ENCODE data around the gene TP63. TPM values are rescaled to one million over a fixed set of nuclear protein-coding genes. Genes with fewer than 3 reads are reported as not detected.

TP63 gene
- total RNA-seq, 2 donors from 2014 or later, result 1.6 to 2.3 TPM

GRCh38 chr3:189786479-189787064 is 155.4 kb downstream of the TP63 start:
- Mint-ChIP-seq H3K27ac (no peak overlapping the region), H3K4me1 (ENCODE audit: low read depth) (peaks cover 12% of the 10 kb centered on the region), H3K36me3 (ENCODE audit: insufficient read depth in 2 of 2) (no peaks in the 10 kb centered on the region), H3K27me3 (ENCODE audit: low read depth) (peaks cover 35% of the 10 kb centered on the region), H3K9me3 (no peaks in the 10 kb centered on the region), H3K4me3 (no peak overlapping the region)
- ATAC-seq (replicated peaks in 1 of 2) (no peak), DNase-seq (no peak)

GRCh38 chr3:189787191-189787590 is 156.0 kb downstream of the TP63 start:
- Mint-ChIP-seq H3K27ac (no peak overlapping the region), H3K4me1 (ENCODE audit: low read depth) (peaks cover 12% of the 10 kb centered on the region), H3K36me3 (ENCODE audit: insufficient read depth in 2 of 2) (no peaks in the 10 kb centered on the region), H3K27me3 (ENCODE audit: low read depth) (peaks cover 35% of the 10 kb centered on the region), H3K9me3 (no peaks in the 10 kb centered on the region), H3K4me3 (no peak overlapping the region)
- ATAC-seq (replicated peaks in 1 of 2), result no peak
- no peak for DNase-seq

GRCh38 chr3:189787632-189788031 is 156.4 kb downstream of the TP63 start:
- Mint-ChIP-seq H3K9me3 (no peaks in the 10 kb centered on the region), H3K4me1 (ENCODE audit: low read depth) (peaks cover 12% of the 10 kb centered on the region), H3K27ac (no peak overlapping the region), H3K27me3 (ENCODE audit: low read depth) (peaks cover 35% of the 10 kb centered on the region), H3K36me3 (ENCODE audit: insufficient read depth in 2 of 2) (no peaks in the 10 kb centered on the region), H3K4me3 (no peak overlapping the region)
- ATAC-seq (replicated peaks in 1 of 2) (no peak), DNase-seq (no peak)

- H3K36me3 Mint-ChIP-seq (ENCODE audit: insufficient read depth in 2 of 2), result no peaks in the 10 kb centered on the region
- ATAC-seq (replicated peaks in 1 of 2) (no peak), DNase-seq (no peak)
- H3K27ac Mint-ChIP-seq, result no peak overlapping the region
- H3K27me3 Mint-ChIP-seq (ENCODE audit: low read depth), result peaks cover 35% of the 10 kb centered on the region
- peaks cover 16% of the 10 kb centered on the region for H3K4me1 Mint-ChIP-seq (ENCODE audit: low read depth)
- no peaks in the 10 kb centered on the region for H3K9me3 Mint-ChIP-seq
- H3K4me3 Mint-ChIP-seq, result no peak overlapping the region
Observed at GRCh38 chr3:189789432-189789831, 158.2 kb downstream of the TP63 start.

GRCh38 chr3:189790658-189791057 is 159.5 kb downstream of the TP63 start:
- H3K4me3 Mint-ChIP-seq, result peak overlapping the region; percentile 18 to 30
- ATAC-seq (replicated peaks in 1 of 2) (no peak), DNase-seq (no peak)
- H3K4me1 Mint-ChIP-seq (ENCODE audit: low read depth), result peaks cover 21% of the 10 kb centered on the region
- no peaks in the 10 kb centered on the region for H3K9me3 Mint-ChIP-seq
- no peak overlapping the region for H3K27ac Mint-ChIP-seq
- H3K27me3 Mint-ChIP-seq (ENCODE audit: low read depth), result peaks cover 30% of the 10 kb centered on the region
- no peaks in the 10 kb centered on the region for H3K36me3 Mint-ChIP-seq (ENCODE audit: insufficient read depth in 2 of 2)

GRCh38 chr3:189792046-189792929 is 161.1 kb downstream of the TP63 start:
- no peak for DNase-seq
- Mint-ChIP-seq H3K4me3 (no peak overlapping the region), H3K4me1 (ENCODE audit: low read depth) (peaks cover 21% of the 10 kb centered on the region), H3K9me3 (no peaks in the 10 kb centered on the region), H3K27me3 (ENCODE audit: low read depth) (peaks cover 28% of the 10 kb centered on the region), H3K36me3 (ENCODE audit: insufficient read depth in 2 of 2) (no peaks in the 10 kb centered on the region), H3K27ac (no peak overlapping the region)
- ATAC-seq (replicated peaks in 1 of 2), result no peak

- Mint-ChIP-seq H3K27me3 (ENCODE audit: low read depth) (peaks cover 18% of the 10 kb centered on the region), H3K9me3 (no peaks in the 10 kb centered on the region), H3K4me1 (ENCODE audit: low read depth) (peaks cover 21% of the 10 kb centered on the region), H3K4me3 (no peak overlapping the region), H3K36me3 (ENCODE audit: insufficient read depth in 2 of 2) (no peaks in the 10 kb centered on the region), H3K27ac (no peak overlapping the region)
- DNase-seq (no peak), ATAC-seq (replicated peaks in 1 of 2) (no peak)
Observed at GRCh38 chr3:189794518-189794917, 163.3 kb downstream of the TP63 start.

GRCh38 chr3:189797103-189797750 is 166.0 kb downstream of the TP63 start:
- H3K4me1 Mint-ChIP-seq (ENCODE audit: low read depth), result peaks cover 9% of the 10 kb centered on the region
- no peaks in the 10 kb centered on the region for H3K9me3 Mint-ChIP-seq
- H3K4me3 Mint-ChIP-seq, result no peak overlapping the region
- DNase-seq, result no peak
- ATAC-seq (replicated peaks in 1 of 2), result no peak
- no peaks in the 10 kb centered on the region for H3K36me3 Mint-ChIP-seq (ENCODE audit: insufficient read depth in 2 of 2)
- no peaks in the 10 kb centered on the region for H3K27me3 Mint-ChIP-seq (ENCODE audit: low read depth)
- H3K27ac Mint-ChIP-seq, result no peak overlapping the region

- no peaks in the 10 kb centered on the region for H3K9me3 Mint-ChIP-seq
- no peak for DNase-seq
- no peak for ATAC-seq (replicated peaks in 1 of 2)
Observed at GRCh38 chr3:189799366-189799765, 168.2 kb downstream of the TP63 start.

GRCh38 chr3:189800436-189800835 is 169.2 kb downstream of the TP63 start:
- no peak overlapping the region for H3K27ac Mint-ChIP-seq
- no peaks in the 10 kb centered on the region for H3K36me3 Mint-ChIP-seq (ENCODE audit: insufficient read depth in 2 of 2)
- H3K4me3 Mint-ChIP-seq, result no peak overlapping the region
- no peaks in the 10 kb centered on the region for H3K27me3 Mint-ChIP-seq (ENCODE audit: low read depth)
- H3K4me1 Mint-ChIP-seq (ENCODE audit: low read depth), result no peaks in the 10 kb centered on the region
- no peaks in the 10 kb centered on the region for H3K9me3 Mint-ChIP-seq
- ATAC-seq (replicated peaks in 1 of 2), result no peak
- DNase-seq, result no peak

More at GRCh38 chr3:189799366-189799765, 168.2 kb downstream of the TP63 start:
- Mint-ChIP-seq H3K27me3 (ENCODE audit: low read depth) (no peaks in the 10 kb centered on the region), H3K36me3 (ENCODE audit: insufficient read depth in 2 of 2) (no peaks in the 10 kb centered on the region), H3K4me1 (ENCODE audit: low read depth) (peaks cover 6% of the 10 kb centered on the region), H3K27ac (no peak overlapping the region), H3K4me3 (no peak overlapping the region)

GRCh38 chr3:189803254-189803653 is 172.1 kb downstream of the TP63 start:
- no peak overlapping the region for H3K27ac Mint-ChIP-seq
- H3K9me3 Mint-ChIP-seq, result no peaks in the 10 kb centered on the region

GRCh38 chr3:189805375-189806067 is 174.3 kb downstream of the TP63 start:
- DNase-seq (no peak), ATAC-seq (replicated peaks in 1 of 2) (no peak)
- H3K36me3 Mint-ChIP-seq (ENCODE audit: insufficient read depth in 2 of 2), result no peaks in the 10 kb centered on the region
- no peak overlapping the region for H3K4me3 Mint-ChIP-seq
- H3K27ac Mint-ChIP-seq, result no peak overlapping the region
- H3K27me3 Mint-ChIP-seq (ENCODE audit: low read depth), result no peaks in the 10 kb centered on the region
- no peaks in the 10 kb centered on the region for H3K4me1 Mint-ChIP-seq (ENCODE audit: low read depth)
- H3K9me3 Mint-ChIP-seq, result no peaks in the 10 kb centered on the region

More at GRCh38 chr3:189803254-189803653, 172.1 kb downstream of the TP63 start:
- Mint-ChIP-seq H3K36me3 (ENCODE audit: insufficient read depth in 2 of 2) (no peaks in the 10 kb centered on the region), H3K4me1 (ENCODE audit: low read depth) (no peaks in the 10 kb centered on the region), H3K4me3 (no peak overlapping the region), H3K27me3 (ENCODE audit: low read depth) (no peaks in the 10 kb centered on the region)
- DNase-seq, result no peak
- no peak for ATAC-seq (replicated peaks in 1 of 2)

Measured in activated T-cell treated with anti-CD3 and anti-CD28 coated beads, Interleukin-2, amount 50 U/mL, for 72 hours (primary cell).